ENCODE measurements around the gene WRNIP1.

DNA sequence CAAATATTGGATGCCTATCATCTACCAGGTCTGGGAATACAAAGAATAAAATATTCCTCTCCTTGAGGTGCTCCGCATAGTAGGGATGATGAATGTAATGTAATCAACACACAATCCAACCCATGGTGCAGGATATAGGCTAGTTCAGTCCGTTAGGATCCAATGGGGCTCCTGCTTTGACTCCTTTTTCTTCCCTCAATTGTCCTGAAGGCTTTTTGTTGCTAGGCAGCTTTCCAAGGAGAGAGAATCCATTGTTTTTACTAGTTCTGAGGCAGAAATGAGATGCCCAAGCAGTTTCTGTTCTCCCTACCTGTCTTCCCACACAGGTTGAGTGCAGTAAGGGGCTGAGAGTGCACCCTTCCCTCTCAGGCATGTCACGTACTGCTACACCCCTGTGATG lies 12.1 kb downstream of the WRNIP1 start:
- TF ChIP-seq CTCF (IDR thresholded peaks at IDR 0.05) (no peak), EP300 (IDR thresholded peaks at IDR 0.05) (no peak), POLR2A (IDR thresholded peaks at IDR 0.05) (no peak)
